H1 (cell line): ENCODE data around the gene S1PR1. TPM values are rescaled to one million over a fixed set of nuclear protein-coding genes. Genes with fewer than 3 reads are reported as not detected.

Source experiments
- CTCF ChIA-PET: fragments of 300-600 bp; sonication (Branson Sonifier 250); formaldehyde crosslinking; loops from one replicate; lab custom pipeline; 2021; ENCODE audit not compliant: partially characterized antibody; lab: Charles Lee
- POLR2A ChIA-PET: fragments of 300-600 bp; sonication (Branson Sonifier 250); formaldehyde crosslinking; loops from one replicate; lab custom pipeline; 2021; ENCODE audit warnings: inconsistent platforms; ENCODE audit not compliant: partially characterized antibody; lab: Charles Lee
- DNase-seq, 2 experiments: peaks; one replicate each; pipeline versions ENCODE4 v3.0.0 to v3.0.0-alpha.2; 2010 to 2022; ENCODE audit warnings: low spot score in 2 of 2, low read depth in 1 of 2, mixed read lengths in 1 of 2
- FAIRE-seq: peaks from 2 replicates; lab custom pipeline; 2011; peaks lifted over from hg19 to GRCh38; lab: Jason Lieb, UNC
- H2AFZ ChIP-seq: 2 replicates; pipeline ENCODE4 v1.8.1; 2012; ENCODE audit warnings: low read length, inconsistent platforms
- H2AK5ac ChIP-seq: 2 replicates; pipeline ENCODE4 v1.6.1; 2013; ENCODE audit warnings: low read depth, low read length
- H2BK120ac ChIP-seq: replicated peaks from 2 replicates; pipeline ENCODE3; 2013; ENCODE audit warnings: low read depth, low read length, inconsistent platforms
- H2BK12ac ChIP-seq: 2 replicates; pipeline ENCODE4 v1.6.1; 2013; ENCODE audit warnings: low read depth, low read length
- H2BK15ac ChIP-seq: 2 replicates; pipeline ENCODE4 v1.6.1; 2013; ENCODE audit warnings: low read length
- H2BK20ac ChIP-seq: 2 replicates; pipeline ENCODE4 v1.6.1; 2013; ENCODE audit warnings: low read length
- H2BK5ac ChIP-seq: 2 replicates; pipeline ENCODE4 v1.6.1; 2013; ENCODE audit warnings: low read depth, low read length
- H3K14ac ChIP-seq: 2 replicates; pipeline ENCODE4 v1.6.1; 2013; ENCODE audit warnings: inconsistent platforms; ENCODE audit not compliant: insufficient read length
- H3K18ac ChIP-seq: 2 replicates; pipeline ENCODE4 v1.6.1; 2013; ENCODE audit warnings: low read length; ENCODE audit errors: extremely low read depth
- H3K23ac ChIP-seq: 2 replicates; pipeline ENCODE4 v1.6.1; 2013; ENCODE audit warnings: inconsistent platforms; ENCODE audit not compliant: insufficient read length
- H3K23me2 ChIP-seq: 2 replicates; pipeline ENCODE4 v1.6.1; 2013; ENCODE audit warnings: low read depth, low read length
- H3K27ac ChIP-seq: 2 replicates; pipeline ENCODE4 v1.6.1; 2011; ENCODE audit warnings: low read depth, low read length, inconsistent platforms
- H3K27me3 ChIP-seq, 4 experiments: replicated peaks in 1 of 4; 1 replicate in 1 of 4; 2 replicates in 3 of 4; pipeline versions ENCODE4 v1.6.1 to v1.8.1; 2011 to 2013; ENCODE audit warnings: low read length in 3 of 4, mild to moderate bottlenecking in 3 of 4, inconsistent platforms in 2 of 4, mixed read lengths in 2 of 4, moderate library complexity in 1 of 4; ENCODE audit not compliant: control insufficient read depth in 3 of 4, insufficient read depth in 3 of 4; ENCODE audit errors: extremely low read depth in 1 of 4
- H3K36me3 ChIP-seq, 4 experiments: 2 replicates each; pipeline versions ENCODE4 v1.6.1 to v1.8.1; 2011 to 2013; ENCODE audit warnings: mild to moderate bottlenecking in 4 of 4, low read length in 3 of 4, moderate library complexity in 2 of 4, control low read depth in 1 of 4, inconsistent platforms in 1 of 4; ENCODE audit not compliant: insufficient read depth in 4 of 4, control insufficient read depth in 2 of 4
- H3K4ac ChIP-seq: replicated peaks from 2 replicates; pipeline ENCODE3; 2013; ENCODE audit warnings: low read length, low read depth, mixed read lengths, inconsistent platforms; ENCODE audit not compliant: insufficient read length
- H3K4me1 ChIP-seq, 4 experiments: replicated peaks in 1 of 4; 1 replicate in 1 of 4; 2 replicates in 3 of 4; pipeline versions ENCODE4 v1.6.1 to v1.8.1; 2011 to 2013; ENCODE audit warnings: low read length in 3 of 4, inconsistent platforms in 2 of 4, mixed read lengths in 1 of 4; ENCODE audit not compliant: insufficient read depth in 4 of 4, control insufficient read depth in 3 of 4
- H3K4me2 ChIP-seq, 2 experiments: 2 replicates each; pipeline versions ENCODE4 v1.6.1 to v1.8.1; 2011 to 2013; ENCODE audit warnings: low read depth in 2 of 2, low read length in 2 of 2, control low read depth in 1 of 2, inconsistent platforms in 1 of 2, mild to moderate bottlenecking in 1 of 2; ENCODE audit not compliant: insufficient read depth in 1 of 2
- H3K4me3 ChIP-seq, 4 experiments: fragments of 200-600, 300-600 bp in 1 of 4; sonication (generic), shearing (Covaris generic), sonication (Bioruptor Twin) in 1 of 4; 2 replicates each; pipeline versions ENCODE4 v1.5.1 to v1.8.1; 2011 to 2016; ENCODE audit warnings: low read length in 4 of 4, low read depth in 3 of 4, control low read depth in 2 of 4, inconsistent platforms in 2 of 4, mild to moderate bottlenecking in 2 of 4, mixed read lengths in 1 of 4, moderate library complexity in 1 of 4; ENCODE audit not compliant: insufficient read depth in 2 of 4; ENCODE audit errors: extremely low read depth in 1 of 4
- H3K56ac ChIP-seq: replicated peaks from 2 replicates; pipeline ENCODE3; 2013; ENCODE audit warnings: low read depth, mild to moderate bottlenecking, mixed read lengths, low read length, inconsistent platforms; ENCODE audit not compliant: insufficient read length
- H3K79me1 ChIP-seq: 2 replicates; pipeline ENCODE4 v1.6.1; 2013; ENCODE audit warnings: low read depth, low read length, control low read depth
- H3K79me2 ChIP-seq, 2 experiments: 2 replicates each; pipeline versions ENCODE4 v1.6.1 to v1.8.1; 2012 to 2013; ENCODE audit warnings: low read length in 2 of 2, mild to moderate bottlenecking in 2 of 2, inconsistent platforms in 1 of 2; ENCODE audit not compliant: insufficient read depth in 2 of 2, control insufficient read depth in 1 of 2
- H3K9ac ChIP-seq, 4 experiments: replicated peaks in 1 of 4; 1 replicate in 1 of 4; 2 replicates in 3 of 4; pipeline versions ENCODE4 v1.6.1 to v1.8.1; 2011 to 2013; ENCODE audit warnings: low read depth in 3 of 4, low read length in 3 of 4, control low read depth in 2 of 4, mild to moderate bottlenecking in 2 of 4, moderate library complexity in 2 of 4, inconsistent platforms in 1 of 4; ENCODE audit errors: extremely low read depth in 1 of 4
- H3K9me3 ChIP-seq, 2 experiments: 2 replicates each; pipeline versions ENCODE4 v1.6.1 to v1.8.1; 2012 to 2013; ENCODE audit warnings: mild to moderate bottlenecking in 2 of 2, moderate library complexity in 2 of 2, control low read depth in 1 of 2, inconsistent platforms in 1 of 2, low read depth in 1 of 2, low read length in 1 of 2, mixed read lengths in 1 of 2; ENCODE audit not compliant: insufficient read depth in 2 of 2
- H4K20me1 ChIP-seq, 2 experiments: replicated peaks in 1 of 2; 2 replicates each; pipeline versions ENCODE3 to v1.8.1; 2011 to 2013; ENCODE audit warnings: inconsistent platforms in 2 of 2, low read length in 2 of 2, mild to moderate bottlenecking in 1 of 2; ENCODE audit not compliant: insufficient read depth in 2 of 2, control insufficient read depth in 1 of 2
- H4K5ac ChIP-seq: 2 replicates; pipeline ENCODE4 v1.6.1; 2013; ENCODE audit warnings: low read length, low read depth, mixed read lengths, inconsistent platforms; ENCODE audit not compliant: insufficient read length
- H4K8ac ChIP-seq: 2 replicates; pipeline ENCODE4 v1.8.0; 2013; ENCODE audit warnings: mild to moderate bottlenecking, moderate library complexity, low read length, inconsistent platforms; ENCODE audit not compliant: insufficient read depth; ENCODE audit errors: extremely low read depth
- H4K91ac ChIP-seq: replicated peaks from 2 replicates; pipeline ENCODE3; 2013; ENCODE audit warnings: low read length, mixed read lengths, inconsistent platforms; ENCODE audit not compliant: insufficient read length
- CREB1 ChIP-seq: IDR thresholded peaks from 2 replicates; pipeline ENCODE4 v1.6.1; 2012; ENCODE audit warnings: inconsistent platforms
- FOSL1 ChIP-seq: IDR thresholded peaks from 2 replicates; pipeline ENCODE4 v1.6.1; 2011; ENCODE audit warnings: mild to moderate bottlenecking, low read depth, low read length, moderate library complexity; ENCODE audit not compliant: insufficient read depth
- RAD21 ChIP-seq, 2 experiments: IDR thresholded peaks in 1 of 2; conservative IDR thresholded peaks in 1 of 2; 2 replicates each; pipeline ENCODE4 v1.6.1; 2011; ENCODE audit warnings: low read depth in 2 of 2, low read length in 2 of 2, improper control_type of control experiment in 1 of 2, inconsistent platforms in 1 of 2, mild to moderate bottlenecking in 1 of 2, moderate library complexity in 1 of 2
- SRF ChIP-seq: IDR thresholded peaks from 2 replicates; pipeline ENCODE4 v1.6.1; 2011; ENCODE audit warnings: mild to moderate bottlenecking, low read depth, low read length, moderate library complexity
- YY1 ChIP-seq: IDR thresholded peaks from 2 replicates; pipeline ENCODE4 v1.6.1; 2011; ENCODE audit warnings: low read depth, mild to moderate bottlenecking, low read length
- WGBS, 2 experiments: shearing (Covaris generic) in 1 of 2; methylation state at CpG; one replicate each; pipeline versions ENCODE4 v1.1.6 to v1.1.7; 2013 to 2015; ENCODE audit warnings: low lambda C conversion rate in 2 of 2, mixed read lengths in 2 of 2, inconsistent platforms in 1 of 2, low coverage in 1 of 2, missing lambda C conversion rate in 1 of 2; ENCODE audit not compliant: insufficient replicate concordance in 2 of 2, insufficient coverage in 1 of 2, insufficient read length in 1 of 2; ENCODE audit errors: extremely low coverage in 1 of 2, missing lambda C conversion rate in 1 of 2; 5-methylcytosine and 5-hydroxymethylcytosine counted together
- polyA plus RNA-seq, 7 experiments: library from polyadenylated mRNA; depleted of rRNA in 3 of 7; stranded (reverse) in 5 of 7; unstranded in 2 of 7; fragments of >200 nt in 5 of 7; fragments of 200-250 nt in 2 of 7; gene quantifications; 1 replicate in 5 of 7; 2 replicates in 1 of 7; 4 replicates in 1 of 7; pipeline versions ENCODE4 v1.2.1 to v1.2.3, GENCODE V29; 2011 to 2013; ENCODE audit warnings: missing spikeins in 2 of 7, mixed read lengths in 2 of 7
- total RNA-seq: library from RNA; stranded (reverse); fragmentation: NEBNext Ultra II Directional; extraction: Animal tissue kit (Norgen Biotek cat#: 25700); gene quantifications from 2 replicates; pipeline ENCODE4 v1.2.1, GENCODE V29; 2021

The S1PR1 gene
- total and polyA plus RNA-seq, 2 of the 8 experiments (the other 6 are each of a cell fraction or from before 2014, with no cell fraction given), result 3.5 to 5.5 TPM

GRCh38 chr1:101207891-101208290 is 28.9 kb upstream of the S1PR1 start:
- Histone ChIP-seq H3K4me3 (no peak overlapping the region), H3K18ac (no peak overlapping the region), H4K8ac (no peak overlapping the region), H3K27ac (no peak overlapping the region), H2AFZ (no peak overlapping the region), H2AK5ac (no peak overlapping the region), H3K9me3 (no peaks in the 10 kb centered on the region), H3K79me2 (no peaks in the 10 kb centered on the region), H4K20me1 (no peaks in the 10 kb centered on the region), H3K23ac (no peak overlapping the region), H2BK12ac (no peak overlapping the region), H3K56ac (no peak overlapping the region), H2BK15ac (no peak overlapping the region), H3K4me1 (no peaks in the 10 kb centered on the region), H3K79me1 (no peaks in the 10 kb centered on the region), H2BK20ac (no peak overlapping the region), H2BK5ac (no peak overlapping the region), H3K4me2 (no peak overlapping the region), H4K91ac (no peak overlapping the region), H3K27me3 (no peaks in the 10 kb centered on the region), H3K23me2 (no peaks in the 10 kb centered on the region), H3K36me3 (no peaks in the 10 kb centered on the region), H3K9ac (no peak overlapping the region), H4K5ac (no peak overlapping the region), H3K4ac (no peak overlapping the region), H2BK120ac (no peak overlapping the region), H3K14ac (no peak overlapping the region)
- ChIA-PET CTCF (no interaction called here), POLR2A (no interaction called here)
- FAIRE-seq (no peak), DNase-seq (no peak)
- 89% methylated on average over 2 of the region's 2 CpGs; no CpG with 5 or more reads in 1 of the 2 experiments for WGBS, 2 experiments
- TF ChIP-seq CREB1, result no peak
- TF ChIP-seq RAD21 (IDR thresholded peaks at IDR 0.05 in 1 of 2, conservative IDR thresholded peaks at IDR 0.05 in 1 of 2; ENCODE audit: low read depth in 2 of 2, low read length in 2 of 2), result no peak
- TF ChIP-seq YY1, result no peak
- TF ChIP-seq SRF, result no peak
- TF ChIP-seq FOSL1, result no peak
